ENCODE measurements around the gene SMAGP.
"Not testable (repeated sequence)": the region's sequence is repeated elsewhere in the genome, so short reads cannot be mapped to it uniquely, and the experiment has no call there.

Gene SMAGP

DNA sequence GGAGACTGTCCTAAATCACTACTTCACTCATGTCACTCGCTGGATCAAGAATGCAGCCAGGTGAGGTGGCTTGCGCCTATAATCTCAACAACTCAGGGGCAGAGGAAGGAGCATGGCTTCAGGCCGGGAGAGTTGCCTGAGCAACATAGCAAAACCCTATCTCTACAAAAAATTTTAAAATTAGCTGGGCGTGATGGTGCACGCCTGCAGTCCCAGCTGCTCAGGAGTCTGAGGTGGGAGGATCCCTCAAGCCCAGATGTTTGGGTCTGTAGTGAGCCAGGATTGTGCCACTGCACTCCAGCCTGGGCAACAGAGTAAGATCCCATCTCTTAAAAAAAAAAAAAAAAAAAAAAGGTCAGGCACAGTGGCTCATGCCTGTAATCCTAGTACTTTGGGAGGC, 5.9 kb downstream of the SMAGP start:
- no peak for DNase-seq (ENCODE audit: low spot score)

DNA sequence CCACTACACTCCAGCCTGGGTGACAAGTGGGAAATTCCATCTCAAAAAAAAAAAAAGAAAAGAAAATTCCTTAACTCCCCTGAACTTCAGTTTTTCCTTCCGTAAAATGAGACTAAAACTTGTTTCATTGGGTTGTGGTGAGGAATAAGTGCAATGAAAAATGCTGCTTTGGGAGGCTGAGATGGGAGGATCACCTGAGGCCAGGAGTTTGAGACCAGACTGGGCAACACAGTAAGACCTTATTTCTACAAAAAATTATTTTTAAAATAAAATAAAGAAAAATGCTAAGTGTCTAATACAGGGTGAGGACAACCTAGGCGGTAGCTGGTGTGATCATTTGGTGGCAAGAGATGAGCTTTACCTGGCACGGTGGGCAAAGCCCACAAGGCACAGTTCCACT, 6.9 kb downstream of the SMAGP start:
- DNase-seq (ENCODE audit: low spot score), result no peak

DNA sequence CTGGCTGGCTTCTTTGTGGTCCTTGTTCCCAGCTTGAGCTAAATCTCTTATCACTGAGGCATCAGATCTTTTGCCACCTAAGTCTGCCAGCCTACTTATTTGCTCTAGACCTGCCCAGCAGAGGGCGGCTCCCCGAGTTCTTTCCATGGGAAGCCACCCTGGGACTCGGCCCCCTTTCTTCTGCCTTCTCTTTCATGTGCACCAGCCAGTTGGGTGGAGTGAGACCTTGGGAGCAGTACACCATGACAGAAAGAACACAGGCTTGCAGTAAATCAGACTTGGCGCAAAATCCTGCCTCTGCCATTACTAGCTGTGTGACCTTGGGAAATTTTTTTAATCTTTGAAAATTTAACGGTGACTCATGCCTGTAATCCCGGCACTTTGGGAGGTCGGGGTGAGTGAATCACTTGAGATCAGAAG, 7.4 kb downstream of the SMAGP start:
- DNase-seq (ENCODE audit: low spot score), result no peak

DNA sequence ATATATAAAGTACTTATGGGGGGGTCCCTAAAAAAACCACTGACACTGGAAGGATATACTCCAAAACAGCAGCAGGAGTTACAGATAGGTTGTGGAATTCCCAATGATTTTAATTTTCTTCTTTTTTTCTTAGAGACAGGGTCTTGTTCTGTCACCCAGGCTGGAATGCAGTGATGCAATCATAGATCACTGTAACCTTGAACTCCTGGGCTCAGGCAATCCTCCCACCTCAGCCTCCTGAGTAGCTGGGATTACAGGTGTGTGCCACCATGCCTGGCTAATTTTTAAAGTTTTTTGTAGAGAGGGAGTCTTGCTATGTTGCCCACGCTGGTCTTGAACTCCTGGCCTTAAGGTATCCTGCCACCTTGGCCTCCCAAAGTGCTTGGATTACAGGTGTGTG, 10.6 kb downstream of the SMAGP start:
- DNase-seq (ENCODE audit: low spot score), result not testable (repeated sequence)

DNA sequence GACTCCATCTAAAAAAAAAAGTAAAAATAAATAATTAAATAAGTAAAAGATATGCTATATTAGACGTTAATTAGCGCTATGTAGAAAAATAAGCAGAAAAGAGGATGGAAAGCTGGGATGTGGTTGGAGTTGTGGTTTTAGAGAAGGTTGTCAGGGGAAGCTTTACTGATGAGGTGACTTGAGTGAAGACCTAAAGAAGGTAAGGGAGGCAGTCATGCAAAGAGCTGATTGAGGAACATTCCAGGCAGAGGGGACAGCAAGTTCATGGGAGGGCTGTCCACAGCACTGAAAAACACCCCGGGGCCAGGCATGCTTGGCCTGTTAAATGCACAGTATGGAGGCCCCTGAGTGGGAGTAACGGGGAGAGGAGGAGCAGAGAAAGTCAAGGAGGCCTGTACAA, 15.7 kb downstream of the SMAGP start:
- no peak for DNase-seq (ENCODE audit: low spot score)

DNA sequence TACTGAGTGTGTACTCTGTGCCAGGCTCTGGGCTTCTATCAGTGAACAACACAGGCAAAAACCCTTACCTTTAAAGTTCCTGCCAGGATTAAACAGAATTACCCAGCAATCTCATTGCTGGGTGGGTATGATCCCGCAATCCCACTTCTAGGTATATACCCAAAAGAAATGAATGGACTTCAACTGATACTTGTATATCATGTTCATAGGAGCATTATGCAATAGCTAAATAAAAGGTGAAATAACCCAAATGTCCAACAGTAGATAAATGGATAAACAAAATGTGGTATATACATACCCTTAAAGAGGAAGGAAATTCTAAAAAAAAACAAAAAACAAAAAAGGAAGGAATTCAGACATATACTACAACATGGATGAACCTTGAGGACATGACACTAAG, 16.9 kb downstream of the SMAGP start:
- no peak for DNase-seq (ENCODE audit: low spot score)

DNA sequence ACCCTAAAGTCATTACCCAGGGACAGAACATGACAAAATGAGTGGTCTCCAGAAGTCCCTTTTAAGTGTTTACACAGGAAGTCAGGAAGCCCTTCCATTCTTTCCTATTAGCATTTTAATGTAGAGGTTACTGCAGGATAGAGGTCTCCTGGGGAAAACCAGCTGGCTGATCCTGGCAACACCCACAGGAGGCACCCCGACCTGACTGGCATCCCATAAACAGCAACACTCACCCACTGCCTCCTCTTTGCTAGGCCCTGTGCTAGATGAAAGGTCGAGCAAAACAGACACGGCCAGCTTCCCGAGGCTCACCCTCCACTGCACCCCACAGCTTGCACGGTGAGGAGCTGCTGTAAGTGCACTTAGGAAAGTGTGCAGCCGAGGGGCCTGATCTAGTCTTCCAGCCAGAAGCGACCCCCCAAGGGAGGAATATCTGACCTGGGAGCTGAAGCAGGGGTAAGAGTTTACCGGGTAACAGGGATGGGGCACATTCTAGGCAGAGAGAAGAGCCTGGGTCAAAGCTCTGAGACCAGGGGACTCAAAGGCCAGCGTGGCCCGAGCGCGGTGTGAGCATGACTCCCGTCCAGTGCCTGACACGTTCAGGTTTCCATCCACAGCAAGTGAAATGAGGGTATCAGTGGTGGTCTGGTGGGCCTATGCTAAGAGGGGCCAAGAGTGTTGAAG, 22.6 kb downstream of the SMAGP start:
- DNase-seq (ENCODE audit: low spot score), result no peak

DNA sequence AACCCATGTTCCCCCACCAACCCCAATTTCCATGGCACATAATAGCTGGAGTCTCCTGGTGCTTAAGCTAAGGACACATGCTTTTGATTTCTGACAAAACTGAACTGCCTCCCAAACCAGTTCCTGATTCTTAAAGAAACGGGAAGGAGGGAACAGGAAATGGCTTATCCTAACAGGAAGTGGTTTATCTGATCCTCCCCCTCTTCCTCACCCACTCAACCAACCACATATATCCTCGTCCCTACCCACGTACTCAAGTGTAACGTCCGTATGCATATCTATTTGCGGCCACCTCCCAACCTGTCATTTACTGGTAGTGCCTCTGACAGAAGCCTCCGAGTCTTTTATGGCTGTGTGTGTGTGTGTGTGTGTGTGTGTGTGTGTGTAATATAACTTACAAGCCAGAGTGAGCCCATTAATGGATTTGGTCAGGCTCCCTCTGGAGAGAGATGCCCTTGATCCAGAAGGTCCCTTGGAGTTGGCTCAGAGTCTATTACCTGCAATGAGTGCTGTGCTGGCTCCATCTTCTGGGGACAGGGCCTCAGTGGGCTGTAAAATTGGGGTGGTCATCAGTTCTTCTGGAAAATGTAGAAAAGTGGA, 23.9 kb downstream of the SMAGP start:
- peak; percentile 60 for DNase-seq (ENCODE audit: low spot score)

DNA sequence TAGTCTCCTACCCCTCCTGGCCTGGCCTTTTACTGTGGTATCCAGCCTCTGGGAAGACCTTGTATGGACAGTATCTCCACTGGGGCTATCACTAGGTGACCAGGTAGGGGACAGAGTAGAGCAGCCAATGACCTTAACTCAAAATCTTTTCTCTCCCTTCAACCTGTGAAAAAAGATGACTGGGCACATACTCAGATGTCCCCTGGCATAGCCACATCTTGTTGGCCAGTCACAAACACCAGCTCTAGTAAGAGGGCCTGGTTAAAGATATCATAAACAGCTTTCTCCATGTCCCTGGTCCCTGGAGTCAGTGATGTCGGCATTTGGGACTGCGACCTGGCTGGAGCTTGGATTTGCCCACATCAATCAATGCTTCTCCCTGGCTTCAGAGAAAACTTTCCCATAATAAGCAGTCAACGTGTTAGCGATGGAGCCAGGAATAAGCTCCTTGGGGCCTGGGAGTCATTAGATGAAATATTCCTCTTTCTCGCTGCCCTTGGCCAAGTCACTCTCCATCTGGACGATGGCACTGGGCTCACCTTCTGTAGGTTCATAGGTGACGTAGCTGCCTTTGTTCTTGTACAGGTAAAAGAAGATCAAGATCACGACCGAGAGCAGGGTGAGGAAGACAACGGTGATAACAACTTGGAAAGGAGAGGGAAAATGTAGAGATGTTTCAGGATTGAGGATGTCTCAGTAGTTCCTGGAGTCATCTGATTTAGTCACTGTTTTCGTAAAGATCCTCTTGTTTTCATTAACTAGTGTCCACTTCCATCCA, 24.6 kb downstream of the SMAGP start:
- no peak for DNase-seq (ENCODE audit: low spot score)

DNA sequence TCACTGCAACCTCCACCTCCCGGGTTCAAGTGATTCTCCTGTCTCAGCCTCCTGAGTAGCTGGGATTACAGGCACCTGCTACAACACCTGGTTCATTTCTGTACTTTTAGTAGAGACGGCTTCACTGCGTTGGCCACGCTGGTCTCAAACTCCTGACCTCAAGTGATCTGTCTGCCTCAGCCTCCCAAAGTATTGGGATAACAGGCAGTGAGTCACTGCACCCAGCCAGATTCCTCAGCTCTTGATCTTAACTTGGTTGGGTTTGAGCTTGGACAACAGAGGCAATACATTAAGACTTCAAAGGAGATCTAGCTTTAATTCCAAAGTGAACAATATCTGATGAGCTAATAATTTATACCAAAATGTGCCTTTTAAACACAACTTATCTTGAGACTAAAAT, 25.9 kb downstream of the SMAGP start:
- no peak for DNase-seq (ENCODE audit: low spot score)

DNA sequence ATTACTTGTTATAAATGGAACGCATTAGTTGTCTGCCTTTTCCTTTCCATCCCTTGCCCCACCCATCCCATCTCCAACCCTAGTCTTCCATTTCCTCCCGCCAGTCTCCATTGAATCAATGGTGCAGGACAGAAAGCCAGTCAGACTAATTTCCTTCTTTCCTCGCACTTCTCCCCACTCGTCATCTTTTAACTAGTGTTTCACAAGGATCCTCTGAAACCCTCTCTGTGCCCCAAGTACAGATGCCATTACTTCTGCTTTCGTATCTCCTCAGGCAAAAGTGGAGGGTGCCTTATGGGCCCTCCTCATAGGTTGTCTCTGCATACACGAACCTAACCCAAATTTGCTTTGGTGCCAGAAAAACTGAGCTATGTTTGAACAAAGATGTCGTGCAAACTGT, 27.3 kb downstream of the SMAGP start:
- DNase-seq (ENCODE audit: low spot score), result peak; percentile 46

DNA sequence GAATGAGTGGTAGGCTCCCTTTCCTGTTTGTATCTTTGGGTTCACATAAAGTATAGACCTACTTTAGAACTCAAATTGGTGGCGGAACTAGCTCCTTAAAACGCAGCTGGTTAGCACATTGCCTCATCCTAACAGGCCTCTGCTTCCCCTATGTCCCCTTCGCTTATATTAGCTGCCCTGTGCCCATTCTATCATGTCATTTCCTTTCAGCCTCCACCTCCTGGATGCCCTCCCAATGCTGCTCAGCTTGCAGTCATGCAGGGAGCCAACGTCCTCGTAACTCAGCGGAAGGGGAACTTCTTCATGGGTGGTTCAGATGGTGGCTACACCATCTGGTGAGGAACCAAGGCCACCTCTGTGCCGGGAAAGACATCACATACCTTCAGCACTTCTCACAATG, 28.1 kb downstream of the SMAGP start:
- DNase-seq (ENCODE audit: low spot score), result no peak

DNA sequence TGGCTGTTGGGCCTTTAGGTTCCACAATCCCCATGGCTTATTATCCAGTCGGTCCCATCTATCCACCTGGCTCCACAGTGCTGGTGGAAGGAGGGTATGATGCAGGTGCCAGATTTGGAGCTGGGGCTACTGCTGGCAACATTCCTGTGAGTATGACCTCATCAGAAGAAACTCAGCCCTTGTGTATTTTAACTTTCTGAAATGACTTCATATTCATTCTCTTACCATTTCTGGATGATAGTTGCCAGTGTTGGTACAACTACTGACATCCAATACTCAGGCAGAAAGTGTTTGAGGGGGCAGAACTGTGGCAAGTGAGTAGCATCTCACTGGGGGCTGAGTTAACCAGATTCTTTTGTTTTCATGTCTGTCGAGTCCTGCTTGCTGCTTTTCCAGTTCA, 29.2 kb downstream of the SMAGP start:
- no peak for DNase-seq (ENCODE audit: low spot score)

DNA sequence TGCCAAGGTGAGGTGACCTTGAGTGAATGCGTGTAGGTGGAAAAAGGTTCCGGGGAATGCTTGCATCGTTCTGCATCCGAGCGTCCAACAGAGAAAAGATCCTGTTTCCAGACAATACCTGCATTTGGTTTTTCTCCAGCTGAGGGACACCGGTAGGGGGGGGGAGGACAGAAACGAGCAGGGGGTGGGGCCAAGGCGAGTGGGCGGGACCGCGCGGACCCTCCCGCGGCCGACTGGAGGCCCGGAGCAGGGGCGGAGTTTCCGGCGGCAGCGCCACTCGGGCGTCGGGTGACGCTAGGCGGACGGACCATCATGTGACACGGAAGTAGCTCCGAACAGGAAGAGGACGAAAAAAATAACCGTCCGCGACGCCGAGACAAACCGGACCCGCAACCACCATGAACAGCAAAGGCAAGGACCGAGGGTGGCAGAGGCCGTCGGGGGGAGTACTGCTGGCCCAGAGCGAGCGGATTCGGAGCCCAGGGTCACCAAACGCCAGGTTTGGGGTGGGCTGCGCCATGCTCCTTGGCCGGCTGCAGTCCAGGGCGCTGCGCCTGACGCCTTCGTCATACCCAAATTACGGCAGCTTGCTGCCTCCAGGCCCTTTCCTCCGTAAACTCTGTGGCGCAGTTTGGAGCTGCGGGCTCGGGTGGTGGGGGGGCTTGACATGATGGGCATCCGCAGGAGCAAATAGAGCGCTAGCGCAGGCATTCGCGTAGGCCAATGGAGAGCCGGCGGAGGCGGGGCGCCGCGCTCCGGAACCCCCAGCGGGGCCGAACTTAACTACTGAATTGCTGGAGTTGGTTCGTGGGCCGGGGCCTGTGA, 31.5 kb downstream of the SMAGP start, which contains the start of gene DAZAP2:
Gene DAZAP2, plus strand, starts transcription at position 317 of the 825 bp plus-strand sequence. Its CDS starts 82 bp downstream, at position 399.
- DNase-seq (ENCODE audit: low spot score), result peak; percentile 95

DNA sequence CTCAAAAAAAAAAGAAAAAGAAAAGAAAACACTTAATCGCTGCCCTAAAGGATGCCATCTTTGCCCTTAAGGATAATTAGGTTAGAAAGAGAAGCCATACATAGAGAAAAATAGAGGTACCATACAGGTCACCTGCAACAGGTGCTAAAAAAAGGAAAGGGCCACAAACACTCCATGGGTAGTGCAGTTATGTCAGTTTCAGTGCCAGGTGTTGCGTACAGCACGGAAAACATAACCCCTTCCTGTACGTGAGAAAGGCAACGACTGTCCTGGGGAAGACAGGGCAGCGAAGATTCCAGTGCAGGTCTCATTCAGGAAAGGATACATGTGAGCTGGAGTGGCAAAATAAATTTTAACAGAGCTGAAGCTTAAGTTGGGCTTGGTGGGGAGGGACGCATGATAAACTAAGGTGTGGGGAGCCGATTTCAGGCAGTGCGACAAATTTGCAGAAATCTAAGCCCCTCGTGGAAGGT, 32.1 kb downstream of the SMAGP start:
- DNase-seq (ENCODE audit: low spot score), result no peak

DNA sequence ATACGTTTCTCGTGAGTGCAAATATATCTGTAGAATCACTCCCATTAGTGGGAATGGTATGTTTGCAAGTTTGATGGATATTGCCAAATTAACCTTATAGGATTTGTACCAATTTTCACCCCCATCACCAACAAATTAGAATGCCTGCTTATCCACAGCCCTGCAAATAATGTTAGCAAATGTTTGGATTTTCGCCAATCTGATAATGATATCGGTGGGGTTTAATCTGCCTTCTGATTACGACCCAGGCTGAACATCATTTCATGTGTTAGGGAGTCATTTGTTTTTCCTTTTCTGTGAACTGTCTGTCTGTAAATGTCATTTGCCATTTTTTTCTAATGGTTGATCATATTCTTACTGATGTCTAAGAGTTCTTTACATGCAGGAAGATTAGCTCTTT, 35.7 kb downstream of the SMAGP start:
- DNase-seq (ENCODE audit: low spot score), result no peak

DNA sequence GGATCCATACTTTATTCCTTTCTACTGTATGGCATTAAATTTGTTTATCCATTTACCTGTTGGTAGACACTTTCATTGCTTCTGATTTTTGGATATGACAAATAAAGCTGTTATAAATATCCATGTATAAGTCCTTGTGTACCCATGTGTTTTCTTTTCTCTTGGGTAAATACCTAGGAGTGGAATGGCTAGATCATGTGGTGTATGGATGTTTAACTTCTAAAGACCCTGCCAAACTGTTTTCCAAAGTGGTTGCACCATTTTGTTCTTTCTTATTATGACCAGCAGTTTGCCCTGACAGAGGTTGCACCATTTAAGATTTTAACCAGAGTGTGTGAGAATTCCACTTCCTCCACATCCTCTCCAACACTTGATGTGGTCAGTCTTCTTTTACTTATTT, 37.6 kb downstream of the SMAGP start:
- DNase-seq (ENCODE audit: low spot score), result no peak

DNA sequence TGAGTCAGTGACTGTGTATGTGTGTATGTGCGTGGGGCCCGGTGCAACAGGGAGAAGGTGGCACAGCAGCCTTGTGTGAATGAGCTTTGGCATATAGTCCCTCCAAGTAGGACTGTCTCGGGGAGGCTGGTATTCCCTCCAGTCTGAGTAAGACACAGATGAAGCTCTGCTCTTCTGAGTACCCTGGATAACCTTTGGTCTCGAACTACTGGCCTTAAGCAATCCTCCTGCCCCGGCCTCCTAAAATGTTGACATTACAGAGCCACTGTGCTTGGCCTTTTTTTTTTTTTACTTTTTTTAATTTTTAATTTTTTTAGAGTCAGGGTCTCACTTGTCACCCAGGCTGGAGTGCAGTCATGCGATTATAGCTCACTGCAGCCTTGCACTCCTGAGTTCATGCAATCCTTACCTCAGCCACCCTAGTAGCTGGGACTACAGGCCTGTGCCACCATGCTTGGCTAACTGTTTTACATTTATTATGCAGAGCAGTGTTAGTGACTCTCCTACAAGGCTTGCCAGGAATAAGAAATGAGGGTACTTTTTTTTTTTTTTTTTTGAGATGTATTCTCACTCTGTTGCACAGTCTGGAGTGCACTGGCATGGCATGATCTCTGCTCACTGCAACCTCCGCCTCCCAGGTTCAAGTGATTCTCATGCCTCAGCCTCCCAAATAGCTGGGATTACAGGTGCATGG, 41.0 kb downstream of the SMAGP start:
- no peak for DNase-seq (ENCODE audit: low spot score)

DNA sequence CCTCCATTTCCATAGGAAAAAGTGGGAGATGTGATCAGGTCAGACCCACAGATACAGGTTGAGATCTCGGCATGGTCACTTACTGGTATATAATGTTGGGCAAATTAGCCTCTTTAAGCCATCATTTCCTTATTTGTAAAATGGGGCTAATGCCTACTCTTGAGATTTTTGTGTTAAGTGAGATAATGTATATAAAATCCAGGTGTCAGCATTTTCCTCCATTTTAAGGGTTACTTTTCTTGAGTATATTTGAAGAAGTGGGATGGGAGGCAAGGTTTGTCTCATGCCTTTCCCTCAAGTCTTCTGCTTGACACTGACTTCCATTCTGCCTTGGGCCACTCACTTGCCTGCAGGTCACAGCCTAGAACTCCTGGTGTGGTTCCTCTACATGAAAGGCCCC, 42.3 kb downstream of the SMAGP start:
- no peak for DNase-seq (ENCODE audit: low spot score)

DNA sequence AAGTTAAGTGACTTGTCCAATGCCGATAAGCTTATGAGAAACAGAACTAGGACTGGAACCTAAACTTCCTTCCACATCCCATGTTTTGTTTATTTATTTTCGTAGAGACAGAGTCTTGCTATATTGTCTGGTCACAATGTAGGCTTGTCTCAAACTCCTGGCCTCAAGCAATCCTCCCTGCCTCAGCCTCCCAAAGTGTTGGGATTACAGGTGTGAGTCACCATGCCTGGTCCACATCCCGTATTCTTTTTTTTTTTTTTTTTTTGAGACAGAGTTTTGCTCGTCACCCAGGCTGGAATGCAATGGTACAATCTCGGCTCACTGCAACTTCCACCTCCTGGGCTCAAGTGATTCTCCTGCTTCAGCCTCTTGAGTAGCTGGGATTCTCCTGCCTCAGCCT, 43.1 kb downstream of the SMAGP start:
- not testable (repeated sequence) for DNase-seq (ENCODE audit: low spot score)

DNA sequence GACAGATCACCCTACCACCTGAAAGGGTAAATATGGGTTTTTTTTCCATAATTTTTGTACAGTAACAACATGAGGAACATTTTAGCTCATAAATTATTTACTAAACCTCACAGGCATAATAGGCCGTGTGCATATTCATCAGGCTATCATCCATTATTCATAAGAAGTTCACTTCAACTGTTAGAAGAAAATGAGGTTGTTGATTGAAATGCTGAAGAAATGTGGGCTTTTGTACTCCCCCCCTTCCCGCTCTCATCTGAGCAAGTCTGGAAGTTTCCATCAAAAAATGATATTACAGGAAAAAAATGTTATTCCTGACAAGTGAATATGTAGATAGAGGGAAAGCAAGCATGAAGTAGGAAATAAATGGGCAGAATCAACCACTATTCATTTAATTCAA, 44.4 kb downstream of the SMAGP start:
- DNase-seq (ENCODE audit: low spot score), result no peak

DNA sequence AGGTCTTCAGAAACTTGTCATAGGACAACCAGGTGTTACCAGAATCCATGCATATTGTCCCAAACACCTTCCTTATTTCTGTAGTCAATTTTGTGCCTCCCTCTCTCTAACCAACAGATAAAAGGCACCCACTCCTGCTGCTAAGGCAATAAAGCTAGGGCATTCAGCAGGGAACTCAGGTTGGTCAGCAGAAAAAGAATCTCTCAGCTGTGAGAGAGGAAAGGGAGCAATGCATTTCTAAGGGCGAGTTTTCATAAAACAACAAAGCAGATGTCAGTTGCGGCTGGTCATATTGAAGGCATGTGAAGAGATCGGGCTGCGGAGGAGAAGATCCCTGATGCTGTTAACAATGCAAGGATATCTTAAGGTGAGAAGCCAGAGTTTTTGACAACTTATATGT, 45.0 kb downstream of the SMAGP start:
- no peak for DNase-seq (ENCODE audit: low spot score)

Data from pons (tissue), 1 donor.